ENCODE results near the gene PHAX.
A peak's percentile ranks its signal among the peaks of the same experiment; 100 is the strongest.

PHAX gene

GRCh38 chr5:126594748-126595485 lies 5.8 kb upstream of the PHAX start, which contains the start of gene ALDH7A1:
Gene ALDH7A1 (minus strand): TSS chr5:126595219. CDS start chr5:126595198, 21 bp downstream.
- peak; percentile 86 for TF ChIP-seq CTCF (conservative IDR thresholded peaks at IDR 0.05)
- H3K27ac ChIP-seq, result peak within 1 kb of the TSS; percentile 81

GRCh38 chr5:126595486-126596083 lies 5.2 kb upstream of the PHAX start:
- H3K27ac ChIP-seq, result peak overlapping the region; percentile 81
- TF ChIP-seq CTCF (conservative IDR thresholded peaks at IDR 0.05), result peak; percentile 33

GRCh38 chr5:126597156-126597555 lies 3.6 kb upstream of the PHAX start:
- no peak for TF ChIP-seq CTCF (conservative IDR thresholded peaks at IDR 0.05)
- no peak overlapping the region for H3K27ac ChIP-seq

- no peak for TF ChIP-seq CTCF (conservative IDR thresholded peaks at IDR 0.05)
- peak overlapping the region; percentile 90 for H3K27ac ChIP-seq
These were observed 1.2 kb upstream of the PHAX start for GRCh38 chr5:126599499-126599898.

- peak overlapping the region; percentile 90 for H3K27ac ChIP-seq
These were observed 646 bp upstream of the PHAX start for GRCh38 chr5:126599971-126600630.

- H3K27ac ChIP-seq, result no peak overlapping the region
- no peak for TF ChIP-seq CTCF (conservative IDR thresholded peaks at IDR 0.05)
These were observed 2.8 kb downstream of the PHAX start for GRCh38 chr5:126603402-126603991.

- H3K27ac ChIP-seq, result no peak overlapping the region; the same call in 1 of the 2 replicates
- no peak for TF ChIP-seq CTCF (conservative IDR thresholded peaks at IDR 0.05)
These were observed 4.8 kb downstream of the PHAX start for GRCh38 chr5:126605525-126605924.
